ENCODE measurements around the gene RTN3.

GRCh38 chr11:63672156-63672463, 9.2 kb upstream of the RTN3 start:
- no peak for TF ChIP-seq POLR2AphosphoS5 (IDR thresholded peaks at IDR 0.05; ENCODE audit: low read depth, low read length)
- TF ChIP-seq SIN3A (IDR thresholded peaks at IDR 0.05; ENCODE audit: borderline replicate concordance, insufficient read depth, low read length), result no peak
- no peak for TF ChIP-seq REST (IDR thresholded peaks at IDR 0.05; ENCODE audit: insufficient read depth in 1 of 2, low read depth in 2 of 2, low read length in 2 of 2)
